ENCODE measurements around the gene NUAK1. TPM values are rescaled to one million over a fixed set of nuclear protein-coding genes. Genes with fewer than 3 reads are reported as not detected.

The NUAK1 gene
- total RNA-seq, 1 experiment from 2014 or later, result 1.3 TPM

DNA sequence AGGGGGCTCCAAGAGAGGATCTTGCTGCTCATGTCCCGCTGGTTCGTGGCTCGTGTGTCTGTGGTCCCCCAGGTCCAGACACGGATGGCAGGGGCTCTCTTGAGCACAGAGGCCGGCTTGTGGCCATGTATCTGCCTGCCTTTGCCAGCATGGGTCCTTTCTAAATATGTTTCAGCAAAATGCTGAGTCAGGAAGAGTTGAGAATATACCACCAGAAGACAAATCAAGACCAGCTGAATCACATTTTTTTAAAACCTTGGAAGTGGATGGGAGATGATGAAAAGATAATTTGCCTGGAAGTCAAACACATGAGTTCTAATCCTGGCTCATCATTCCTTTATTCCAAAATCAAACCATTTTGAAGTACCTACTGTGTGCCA, 58.0 kb downstream of the NUAK1 start:
- intact Hi-C loops (cut with micrococcal nuclease; ENCODE audit: unreplicated experiment), result no loop called here
- CTCF ChIA-PET, result no interaction called here
- H3K36me3 ChIP-seq (ENCODE audit: insufficient read depth, low read length, poor library complexity, severe bottlenecking), result no peaks in the 10 kb centered on the region
- no peak for DNase-seq (ENCODE audit: low spot score)
- TF ChIP-seq EZH2 (IDR thresholded peaks at IDR 0.05; ENCODE audit: borderline replicate concordance, low read depth, low read length, poor library complexity, severe bottlenecking) (no peak), CTCF (conservative IDR thresholded peaks at IDR 0.05; ENCODE audit: low read depth, low read length) (no peak)
- no peak overlapping the region for H3K27ac ChIP-seq (ENCODE audit: low read depth, low read length, poor library complexity, severe bottlenecking)
- peaks cover 3% of the 10 kb centered on the region for H3K4me1 ChIP-seq (ENCODE audit: insufficient read depth, low read length, poor library complexity, severe bottlenecking)
- no TSS peak for BruUV-seq (replicated peaks)
- no peaks in the 10 kb centered on the region for H3K9me3 ChIP-seq (ENCODE audit: low read depth, low read length, poor library complexity, severe bottlenecking)
- POLR2A ChIA-PET (ENCODE audit: low non-redundant PET), result no interaction called here
- no peak overlapping the region for H3K4me3 ChIP-seq (ENCODE audit: low read depth, low read length, poor library complexity, severe bottlenecking)
- H3K27me3 ChIP-seq (replicated peaks; ENCODE audit: insufficient read depth, low read depth, low read length, poor library complexity), result no peaks in the 10 kb centered on the region

- POLR2A ChIA-PET (ENCODE audit: low non-redundant PET), result no interaction called here
- TF ChIP-seq EZH2 (IDR thresholded peaks at IDR 0.05; ENCODE audit: borderline replicate concordance, low read depth, low read length, poor library complexity, severe bottlenecking), result no peak
- no peak for TF ChIP-seq CTCF (conservative IDR thresholded peaks at IDR 0.05; ENCODE audit: low read depth, low read length)
- Histone ChIP-seq H3K4me3 (ENCODE audit: low read depth, low read length, poor library complexity, severe bottlenecking) (no peak overlapping the region), H3K36me3 (ENCODE audit: insufficient read depth, low read length, poor library complexity, severe bottlenecking) (no peaks in the 10 kb centered on the region), H3K9me3 (ENCODE audit: low read depth, low read length, poor library complexity, severe bottlenecking) (no peaks in the 10 kb centered on the region), H3K27me3 (replicated peaks; ENCODE audit: insufficient read depth, low read depth, low read length, poor library complexity) (no peaks in the 10 kb centered on the region), H3K4me1 (ENCODE audit: insufficient read depth, low read length, poor library complexity, severe bottlenecking) (peaks cover 3% of the 10 kb centered on the region), H3K27ac (ENCODE audit: low read depth, low read length, poor library complexity, severe bottlenecking) (no peak overlapping the region)
- no peak for DNase-seq (ENCODE audit: low spot score)
- intact Hi-C loops (cut with micrococcal nuclease; ENCODE audit: unreplicated experiment), result no loop called here
- CTCF ChIA-PET, result no interaction called here
- BruUV-seq (replicated peaks), result no TSS peak
These were observed 58.5 kb downstream of the NUAK1 start for GRCh38 chr12:106080041-106080790.

DNA sequence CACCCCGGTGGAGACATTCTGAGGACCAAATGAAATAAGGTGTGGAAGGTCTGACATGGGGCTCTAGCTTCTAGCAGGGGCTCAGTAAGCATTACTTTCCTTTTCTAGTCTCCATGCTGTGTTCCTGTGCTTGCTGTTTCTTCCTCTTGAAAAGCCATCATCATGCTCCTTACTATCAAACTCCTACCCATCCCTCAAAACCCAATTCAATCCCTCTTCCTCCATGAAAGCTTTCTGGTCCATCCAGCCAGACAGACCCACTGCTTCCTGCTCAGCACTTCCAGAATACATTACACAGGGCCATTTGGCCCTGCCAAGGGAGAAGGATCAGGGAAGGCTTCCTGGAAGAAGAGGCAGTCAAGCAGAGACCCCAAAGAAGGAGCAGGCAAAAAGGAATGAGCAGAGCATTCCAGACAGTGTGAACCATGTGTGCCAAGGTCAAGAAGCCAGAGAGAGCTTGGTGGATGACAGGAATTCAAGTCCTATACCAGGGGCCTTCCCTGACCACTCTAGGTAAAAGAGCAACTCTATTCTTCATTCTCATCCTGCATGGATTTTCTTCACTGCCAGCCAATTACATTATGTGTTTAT, 59.5 kb downstream of the NUAK1 start:
- Histone ChIP-seq H3K27me3 (replicated peaks; ENCODE audit: insufficient read depth, low read depth, low read length, poor library complexity) (no peaks in the 10 kb centered on the region), H3K27ac (ENCODE audit: low read depth, low read length, poor library complexity, severe bottlenecking) (no peak overlapping the region), H3K4me1 (ENCODE audit: insufficient read depth, low read length, poor library complexity, severe bottlenecking) (no peaks in the 10 kb centered on the region), H3K36me3 (ENCODE audit: insufficient read depth, low read length, poor library complexity, severe bottlenecking) (no peaks in the 10 kb centered on the region), H3K4me3 (ENCODE audit: low read depth, low read length, poor library complexity, severe bottlenecking) (no peak overlapping the region), H3K9me3 (ENCODE audit: low read depth, low read length, poor library complexity, severe bottlenecking) (no peaks in the 10 kb centered on the region)
- DNase-seq (ENCODE audit: low spot score), result no peak
- intact Hi-C loops (cut with micrococcal nuclease; ENCODE audit: unreplicated experiment), result no loop called here
- POLR2A ChIA-PET (ENCODE audit: low non-redundant PET), result no interaction called here
- TF ChIP-seq CTCF (conservative IDR thresholded peaks at IDR 0.05; ENCODE audit: low read depth, low read length) (no peak), EZH2 (IDR thresholded peaks at IDR 0.05; ENCODE audit: borderline replicate concordance, low read depth, low read length, poor library complexity, severe bottlenecking) (no peak)
- CTCF ChIA-PET, result no interaction called here
- no TSS peak for BruUV-seq (replicated peaks)
